Amygdala (tissue), 56 donors: Measurements from ENCODE around the gene OPRD1.
A peak's percentile ranks its signal among the peaks of the same experiment; 100 is the strongest.
"Not testable (repeated sequence)": the region's sequence is repeated elsewhere in the genome, so short reads cannot be mapped to it uniquely, and the experiment has no call there.

Source experiments
- DNase-seq, 56 donors: peaks; one replicate each; lab custom pipeline; 2025; lab: John Stamatoyannopoulos, UW

Gene OPRD1

GRCh38 chr1:28796352-28797211 is 15.4 kb upstream of the OPRD1 start:
- DNase-seq, result no peak

- DNase-seq, result no peak
These were observed 11.6 kb upstream of the OPRD1 start for GRCh38 chr1:28800324-28800723.

GRCh38 chr1:28801461-28801860 is 10.5 kb upstream of the OPRD1 start:
- no peak for DNase-seq

- DNase-seq, result no peak
These were observed 8.9 kb upstream of the OPRD1 start for GRCh38 chr1:28803051-28803450.

- no peak for DNase-seq
These were observed 8.3 kb upstream of the OPRD1 start for GRCh38 chr1:28803662-28804061.

GRCh38 chr1:28804071-28804470 is 7.9 kb upstream of the OPRD1 start:
- DNase-seq, result no peak

- no peak for DNase-seq
These were observed 4.9 kb upstream of the OPRD1 start for GRCh38 chr1:28807046-28807445.

GRCh38 chr1:28807986-28808385 is 4.0 kb upstream of the OPRD1 start:
- DNase-seq, result no peak

GRCh38 chr1:28811369-28811765 is 603 bp upstream of the OPRD1 start:
- DNase-seq, result no peak

GRCh38 chr1:28812669-28813468 is 899 bp downstream of the OPRD1 start:
- DNase-seq, result peak in 1 of 56 donors; percentile 7

- no peak for DNase-seq
These were observed 2.0 kb downstream of the OPRD1 start for GRCh38 chr1:28813931-28814465.

- no peak for DNase-seq
These were observed 3.7 kb downstream of the OPRD1 start for GRCh38 chr1:28815533-28816185.

GRCh38 chr1:28817133-28817532 is 5.2 kb downstream of the OPRD1 start:
- no peak for DNase-seq

- no peak for DNase-seq
These were observed 7.0 kb downstream of the OPRD1 start for GRCh38 chr1:28819020-28819419.

- DNase-seq, result no peak
These were observed 10.8 kb downstream of the OPRD1 start for GRCh38 chr1:28822799-28823198.

GRCh38 chr1:28824061-28824460 is 12.1 kb downstream of the OPRD1 start:
- not testable (repeated sequence) for DNase-seq

- not testable (repeated sequence) for DNase-seq
These were observed 16.4 kb downstream of the OPRD1 start for GRCh38 chr1:28828227-28828858.

- peak in 2 of 56 donors; percentile 15 to 26 for DNase-seq
These were observed 18.8 kb downstream of the OPRD1 start for GRCh38 chr1:28830814-28831213.

GRCh38 chr1:28832966-28833365 is 21.0 kb downstream of the OPRD1 start:
- DNase-seq, result no peak

- DNase-seq, result no peak
These were observed 21.4 kb downstream of the OPRD1 start for GRCh38 chr1:28833381-28833780.
